ENCODE results near the gene TMEM131L. TPM values are rescaled to one million over a fixed set of nuclear protein-coding genes. Genes with fewer than 3 reads are reported as not detected.

Gene TMEM131L
- total and polyA plus RNA-seq, 7 donors: 0.60 to 27.2 (median 12.1) TPM

GRCh38 chr4:153618833-153619232, 152.7 kb downstream of the TMEM131L start:
- no peaks in the 10 kb centered on the region for H3K27me3 ChIP-seq
- TF ChIP-seq POLR2A (IDR thresholded peaks at IDR 0.05) (no peak), POLR2AphosphoS5 (IDR thresholded peaks at IDR 0.05) (no peak), EP300 (IDR thresholded peaks at IDR 0.05) (no peak)
- TF ChIP-seq, protein P1, sequence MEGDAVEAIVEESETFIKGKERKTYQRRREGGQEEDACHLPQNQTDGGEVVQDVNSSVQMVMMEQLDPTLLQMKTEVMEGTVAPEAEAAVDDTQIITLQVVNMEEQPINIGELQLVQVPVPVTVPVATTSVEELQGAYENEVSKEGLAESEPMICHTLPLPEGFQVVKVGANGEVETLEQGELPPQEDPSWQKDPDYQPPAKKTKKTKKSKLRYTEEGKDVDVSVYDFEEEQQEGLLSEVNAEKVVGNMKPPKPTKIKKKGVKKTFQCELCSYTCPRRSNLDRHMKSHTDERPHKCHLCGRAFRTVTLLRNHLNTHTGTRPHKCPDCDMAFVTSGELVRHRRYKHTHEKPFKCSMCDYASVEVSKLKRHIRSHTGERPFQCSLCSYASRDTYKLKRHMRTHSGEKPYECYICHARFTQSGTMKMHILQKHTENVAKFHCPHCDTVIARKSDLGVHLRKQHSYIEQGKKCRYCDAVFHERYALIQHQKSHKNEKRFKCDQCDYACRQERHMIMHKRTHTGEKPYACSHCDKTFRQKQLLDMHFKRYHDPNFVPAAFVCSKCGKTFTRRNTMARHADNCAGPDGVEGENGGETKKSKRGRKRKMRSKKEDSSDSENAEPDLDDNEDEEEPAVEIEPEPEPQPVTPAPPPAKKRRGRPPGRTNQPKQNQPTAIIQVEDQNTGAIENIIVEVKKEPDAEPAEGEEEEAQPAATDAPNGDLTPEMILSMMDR (IDR thresholded peaks at IDR 0.05): no peak
- H3K36me3 ChIP-seq: peaks cover 0 to 38% (median 11%) of the 10 kb centered on the region in 4 donors
- H3K4me3 ChIP-seq: no peak overlapping the region
- DNase-seq: no peak
- H3K27ac ChIP-seq: no peak overlapping the region
- intact Hi-C loops (cut with DNase I): no loop called here
- no peaks in the 10 kb centered on the region for H3K9me3 ChIP-seq
- WGBS, 2 donors: 93 to 95% methylated on average over 6 of the region's 6 CpGs
- peaks cover 0 to 19% (median 13%) of the 10 kb centered on the region in 4 donors for H3K4me1 ChIP-seq

DNA sequence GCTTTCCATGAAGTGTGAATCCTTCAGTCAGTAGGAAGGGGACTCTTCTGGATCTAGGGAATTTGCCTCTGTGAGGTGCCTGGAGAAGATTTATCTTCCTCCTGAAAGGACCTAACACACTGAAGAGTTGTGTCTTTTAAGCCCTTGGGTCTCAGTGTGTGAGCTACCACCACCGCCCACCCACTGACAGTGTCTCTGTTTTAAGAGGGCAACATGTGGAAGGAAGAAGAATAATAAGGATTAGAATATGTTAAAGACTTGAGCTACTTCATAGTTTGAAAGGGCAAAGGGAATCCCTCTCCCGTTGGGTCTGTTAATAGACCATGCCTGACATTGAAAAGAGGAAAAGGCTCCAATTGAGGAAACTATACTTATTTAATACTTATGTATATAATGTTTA, 153.7 kb downstream of the TMEM131L start:
- intact Hi-C loops (cut with DNase I): no loop called here
- Histone ChIP-seq H3K4me1 (peaks cover 0 to 19% (median 13%) of the 10 kb centered on the region in 4 donors), H3K4me3 (no peak overlapping the region), H3K27ac (no peak overlapping the region), H3K36me3 (peaks cover 0 to 46% (median 13%) of the 10 kb centered on the region in 4 donors), H3K27me3 (no peaks in the 10 kb centered on the region), H3K9me3 (no peaks in the 10 kb centered on the region)
- TF ChIP-seq, protein P1 (IDR thresholded peaks at IDR 0.05): no peak
- TF ChIP-seq EP300 (IDR thresholded peaks at IDR 0.05): no peak
- no peak for TF ChIP-seq POLR2A (IDR thresholded peaks at IDR 0.05)
- no peak for TF ChIP-seq POLR2AphosphoS5 (IDR thresholded peaks at IDR 0.05)
- no peak for DNase-seq
- WGBS, 2 donors: 87 to 93% methylated on average over 2 of the region's 2 CpGs

- H3K9me3 ChIP-seq: no peaks in the 10 kb centered on the region
- no peaks in the 10 kb centered on the region for H3K27me3 ChIP-seq
- DNase-seq: no peak
- intact Hi-C loops (cut with DNase I): no loop called here
- no peak for TF ChIP-seq POLR2A (IDR thresholded peaks at IDR 0.05)
- TF ChIP-seq, protein P1 (IDR thresholded peaks at IDR 0.05): no peak
- no peak for TF ChIP-seq POLR2AphosphoS5 (IDR thresholded peaks at IDR 0.05)
- TF ChIP-seq EP300 (IDR thresholded peaks at IDR 0.05): no peak
- peaks cover 0 to 52% (median 18%) of the 10 kb centered on the region in 4 donors for H3K36me3 ChIP-seq
- peaks cover 0 to 18% (median 13%) of the 10 kb centered on the region in 4 donors for H3K4me1 ChIP-seq
- no peak overlapping the region for H3K4me3 ChIP-seq
- WGBS, 2 donors: 44 to 58% methylated on average over 1 of the region's 1 CpG
- H3K27ac ChIP-seq: no peak overlapping the region
These were observed 154.2 kb downstream of the TMEM131L start for GRCh38 chr4:153620352-153620751.

DNA sequence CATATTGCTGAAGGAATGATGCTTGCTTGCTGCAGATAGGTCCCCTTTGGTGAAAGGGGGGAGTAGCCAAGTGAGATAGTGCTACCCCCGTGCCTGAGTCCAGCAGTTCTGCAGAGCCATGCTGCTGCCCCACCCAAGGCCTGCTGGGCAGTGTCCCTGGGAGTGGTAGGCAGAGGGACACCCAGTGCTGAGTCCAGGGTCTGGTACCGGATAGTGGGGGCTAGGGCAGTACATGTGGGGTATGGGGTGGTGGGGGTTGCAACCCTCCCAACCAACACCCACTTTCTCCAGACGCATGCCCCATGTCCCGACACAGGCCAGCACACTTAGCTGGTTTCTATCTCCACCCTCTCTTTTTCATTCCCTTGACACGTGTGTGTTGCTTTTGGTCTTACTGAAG, 155.9 kb downstream of the TMEM131L start:
- TF ChIP-seq POLR2A (IDR thresholded peaks at IDR 0.05) (no peak), EP300 (IDR thresholded peaks at IDR 0.05) (no peak), POLR2AphosphoS5 (IDR thresholded peaks at IDR 0.05) (no peak)
- TF ChIP-seq, protein P1 (IDR thresholded peaks at IDR 0.05): no peak
- H3K27ac ChIP-seq: no peak overlapping the region
- H3K36me3 ChIP-seq: peaks cover 0 to 67% (median 25%) of the 10 kb centered on the region in 4 donors
- H3K9me3 ChIP-seq: no peaks in the 10 kb centered on the region
- no peaks in the 10 kb centered on the region for H3K27me3 ChIP-seq
- peaks cover 0 to 15% (median 8%) of the 10 kb centered on the region in 4 donors for H3K4me1 ChIP-seq
- intact Hi-C loops (cut with DNase I): no loop called here
- no peak overlapping the region for H3K4me3 ChIP-seq
- 97 to 99% methylated on average over 5 of the region's 5 CpGs for WGBS, 2 donors
- DNase-seq: no peak

GRCh38 chr4:153622778-153623240, 156.6 kb downstream of the TMEM131L start:
- H3K27me3 ChIP-seq: no peaks in the 10 kb centered on the region
- intact Hi-C loops (cut with DNase I): no loop called here
- H3K4me1 ChIP-seq: peaks cover 0 to 15% (median 8%) of the 10 kb centered on the region in 4 donors
- 81 to 84% methylated on average over 12 of the region's 12 CpGs for WGBS, 2 donors
- no peak overlapping the region for H3K4me3 ChIP-seq
- H3K36me3 ChIP-seq: peaks cover 0 to 70% (median 30%) of the 10 kb centered on the region in 4 donors
- H3K27ac ChIP-seq: no peak overlapping the region
- H3K9me3 ChIP-seq: no peaks in the 10 kb centered on the region
- TF ChIP-seq POLR2AphosphoS5 (IDR thresholded peaks at IDR 0.05): no peak
- TF ChIP-seq EP300 (IDR thresholded peaks at IDR 0.05): no peak
- TF ChIP-seq, protein P1 (IDR thresholded peaks at IDR 0.05): no peak
- no peak for TF ChIP-seq POLR2A (IDR thresholded peaks at IDR 0.05)
- DNase-seq: no peak
